ENCODE data around the gene ZFAND5.

Gene ZFAND5

GRCh38 chr9:72363908-72364678 lies 915 bp downstream of the ZFAND5 start:
- peak; percentile 64 for DNase-seq (ENCODE audit: low spot score)
- peak overlapping the region; percentile 99 for H3K27ac ChIP-seq
- ChIA-PET POLR2A (ENCODE audit: low non-redundant PET) (interaction anchor here (0.9 to 2.0 kb wide), 4 partner anchors 161 to 229 kb away, joined by 4 to 11 read pairs (median 6); no protein-coding TSS in a partner anchor), CTCF (interaction anchor here (1.5 kb wide), 1 partner anchor 228 kb away, joined by 4 read pairs; no protein-coding TSS in a partner anchor)
- TF ChIP-seq CTCF (conservative IDR thresholded peaks at IDR 0.05; ENCODE audit: low read depth): no peak

GRCh38 chr9:72363236-72363635 lies 1.8 kb downstream of the ZFAND5 start:
- no peak for DNase-seq (ENCODE audit: low spot score)
- ChIA-PET POLR2A (ENCODE audit: low non-redundant PET) (no interaction called here), CTCF (interaction anchor here (0.6 to 1.8 kb wide), 2 partner anchors 112 to 229 kb away, joined by 4 to 8 read pairs; no protein-coding TSS in a partner anchor)
- TF ChIP-seq CTCF (conservative IDR thresholded peaks at IDR 0.05; ENCODE audit: low read depth): no peak
- H3K27ac ChIP-seq: no peak overlapping the region

GRCh38 chr9:72362680-72363139 lies 2.3 kb downstream of the ZFAND5 start:
- no peak for TF ChIP-seq CTCF (conservative IDR thresholded peaks at IDR 0.05; ENCODE audit: low read depth)
- CTCF ChIA-PET: interaction anchor here (0.6 to 1.8 kb wide), 3 partner anchors 113 to 230 kb away, joined by 4 to 8 read pairs (median 6); no protein-coding TSS in a partner anchor
- H3K27ac ChIP-seq: no peak overlapping the region

GRCh38 chr9:72362118-72362531 lies 2.9 kb downstream of the ZFAND5 start:
- no peak overlapping the region for H3K27ac ChIP-seq
- TF ChIP-seq CTCF (conservative IDR thresholded peaks at IDR 0.05; ENCODE audit: low read depth): no peak
- POLR2A ChIA-PET (ENCODE audit: low non-redundant PET): interaction anchor here (0.6 to 0.7 kb wide), 2 partner anchors 11 to 103 kb away, joined by 3 to 5 read pairs; no protein-coding TSS in a partner anchor
- peak; percentile 60 for DNase-seq (ENCODE audit: low spot score)
- CTCF ChIA-PET: interaction anchor here (0.6 to 1.8 kb wide), 2 partner anchors 228 to 230 kb away, joined by 6 to 8 read pairs; no protein-coding TSS in a partner anchor

More at GRCh38 chr9:72362680-72363139, 2.3 kb downstream of the ZFAND5 start:
- POLR2A ChIA-PET (ENCODE audit: low non-redundant PET): interaction anchor here (0.6 to 0.7 kb wide), 2 partner anchors 12 to 103 kb away, joined by 3 to 5 read pairs; no protein-coding TSS in a partner anchor
- no peak for DNase-seq (ENCODE audit: low spot score)

- CTCF ChIA-PET: interaction anchor here (0.6 to 0.8 kb wide), 2 partner anchors 21 to 757 kb away, joined by 3 to 4 read pairs; no protein-coding TSS in a partner anchor
- DNase-seq (ENCODE audit: low spot score): no peak
- POLR2A ChIA-PET (ENCODE audit: low non-redundant PET): no interaction called here
- TF ChIP-seq CTCF (conservative IDR thresholded peaks at IDR 0.05; ENCODE audit: low read depth): no peak
- no peak overlapping the region for H3K27ac ChIP-seq
Observed at GRCh38 chr9:72361217-72361616, 3.8 kb downstream of the ZFAND5 start.

DNA sequence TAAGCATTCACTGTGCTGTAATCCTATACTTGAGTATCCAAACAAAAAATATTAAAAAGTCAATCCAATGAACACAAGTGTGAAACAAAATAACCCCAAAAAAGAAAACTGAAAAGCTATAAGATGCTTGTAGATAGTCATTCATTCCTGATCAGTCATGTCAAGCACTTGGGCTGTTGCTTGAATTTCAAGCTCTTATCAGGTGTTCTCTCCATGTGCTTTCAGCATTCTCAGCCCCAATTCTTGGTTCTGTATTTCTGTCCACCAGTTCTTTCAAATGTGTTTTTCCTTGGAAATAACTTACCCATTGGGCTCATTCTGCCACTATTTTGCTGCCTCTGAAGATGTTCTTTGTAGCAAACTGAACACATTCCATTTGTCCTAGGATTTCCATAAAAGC lies 4.7 kb downstream of the ZFAND5 start:
- ChIA-PET POLR2A (ENCODE audit: low non-redundant PET) (no interaction called here), CTCF (no interaction called here)
- no peak for DNase-seq (ENCODE audit: low spot score)
- TF ChIP-seq CTCF (conservative IDR thresholded peaks at IDR 0.05; ENCODE audit: low read depth): no peak
- H3K27ac ChIP-seq: no peak overlapping the region

All from RWPE1 (cell line).